ENCODE measurements around the gene CLPTM1L.
A peak's percentile ranks its signal among the peaks of the same experiment; 100 is the strongest.

The CLPTM1L gene, protein sequence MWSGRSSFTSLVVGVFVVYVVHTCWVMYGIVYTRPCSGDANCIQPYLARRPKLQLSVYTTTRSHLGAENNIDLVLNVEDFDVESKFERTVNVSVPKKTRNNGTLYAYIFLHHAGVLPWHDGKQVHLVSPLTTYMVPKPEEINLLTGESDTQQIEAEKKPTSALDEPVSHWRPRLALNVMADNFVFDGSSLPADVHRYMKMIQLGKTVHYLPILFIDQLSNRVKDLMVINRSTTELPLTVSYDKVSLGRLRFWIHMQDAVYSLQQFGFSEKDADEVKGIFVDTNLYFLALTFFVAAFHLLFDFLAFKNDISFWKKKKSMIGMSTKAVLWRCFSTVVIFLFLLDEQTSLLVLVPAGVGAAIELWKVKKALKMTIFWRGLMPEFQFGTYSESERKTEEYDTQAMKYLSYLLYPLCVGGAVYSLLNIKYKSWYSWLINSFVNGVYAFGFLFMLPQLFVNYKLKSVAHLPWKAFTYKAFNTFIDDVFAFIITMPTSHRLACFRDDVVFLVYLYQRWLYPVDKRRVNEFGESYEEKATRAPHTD

GRCh38 chr5:1344975-1345838, at the start of gene CLPTM1L:
CLPTM1L (minus strand) TSS chr5:1345099; CDS start chr5:1344841, 258 bp downstream.
- peak; percentile 49 for FAIRE-seq

GRCh38 chr5:1393571-1394501, 48.9 kb upstream of the CLPTM1L start:
- FAIRE-seq, result no peak
- no peak for DNase-seq (ENCODE audit: extremely low spot score, insufficient read length, low read depth)

More at GRCh38 chr5:1344975-1345838, at the start of gene CLPTM1L:
- peak; percentile 99 for DNase-seq (ENCODE audit: extremely low spot score, insufficient read length, low read depth)

DNA sequence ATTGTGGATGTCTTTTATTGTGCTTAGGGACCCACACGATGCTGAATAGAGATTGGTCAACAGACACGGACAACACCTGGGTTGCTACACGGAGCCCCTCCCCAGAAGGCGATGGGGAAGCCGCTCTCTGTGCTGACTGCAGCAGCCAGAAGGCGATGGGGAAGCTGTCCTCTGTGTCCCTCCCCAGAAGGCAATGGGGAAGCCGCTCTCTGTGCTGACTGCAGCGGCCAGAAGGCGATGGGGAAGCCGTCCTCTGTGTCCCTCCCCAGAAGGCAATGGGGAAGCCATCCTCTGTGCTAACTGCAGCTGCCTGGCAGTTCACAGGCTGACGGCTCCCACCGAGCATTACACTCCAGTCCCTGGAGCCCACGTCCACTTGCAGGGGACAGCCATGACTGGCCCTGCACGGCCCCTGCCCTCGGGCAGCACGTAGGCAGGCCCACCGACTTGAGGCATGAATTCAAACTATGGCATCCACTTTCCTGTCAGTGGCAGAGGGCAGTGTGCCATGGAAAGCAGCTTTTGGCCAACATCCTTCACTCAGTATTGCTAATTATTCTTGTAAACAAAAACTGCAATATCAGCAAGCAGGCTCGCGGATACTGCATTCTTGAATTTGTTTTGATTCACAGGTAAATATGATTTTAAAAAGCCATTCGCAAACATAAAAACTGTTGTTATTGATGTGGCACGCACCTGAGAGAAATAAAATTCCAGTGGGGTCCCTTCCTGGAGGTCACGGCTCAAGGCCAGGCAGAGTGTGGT, 48.1 kb upstream of the CLPTM1L start:
- FAIRE-seq (no peak), DNase-seq (ENCODE audit: extremely low spot score, insufficient read length, low read depth) (no peak)

- DNase-seq (ENCODE audit: extremely low spot score, insufficient read length, low read depth), result no peak
- no peak for FAIRE-seq
Measured at GRCh38 chr5:1392261-1392660, 47.4 kb upstream of the CLPTM1L start.

DNA sequence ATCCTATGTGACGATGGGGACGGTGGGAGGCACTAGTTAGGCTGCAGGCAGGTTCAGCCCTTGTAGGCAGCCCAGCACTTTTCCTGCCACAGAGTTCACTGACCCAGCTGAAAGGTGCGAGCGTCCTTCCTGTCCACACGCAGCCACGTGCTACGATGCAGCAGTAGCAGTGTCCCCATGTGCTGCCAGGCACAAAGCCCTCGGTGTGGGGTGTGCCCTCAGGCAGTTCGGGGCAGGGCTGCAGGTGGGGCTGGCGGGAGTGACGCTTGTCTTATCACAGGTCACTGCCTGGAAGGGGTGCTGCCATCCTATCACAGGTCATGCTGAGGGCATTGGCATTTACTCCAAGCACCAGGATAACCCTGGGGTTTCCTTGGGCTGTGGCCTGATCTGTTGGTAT, 46.8 kb upstream of the CLPTM1L start:
- FAIRE-seq (no peak), DNase-seq (ENCODE audit: extremely low spot score, insufficient read length, low read depth) (no peak)

DNA sequence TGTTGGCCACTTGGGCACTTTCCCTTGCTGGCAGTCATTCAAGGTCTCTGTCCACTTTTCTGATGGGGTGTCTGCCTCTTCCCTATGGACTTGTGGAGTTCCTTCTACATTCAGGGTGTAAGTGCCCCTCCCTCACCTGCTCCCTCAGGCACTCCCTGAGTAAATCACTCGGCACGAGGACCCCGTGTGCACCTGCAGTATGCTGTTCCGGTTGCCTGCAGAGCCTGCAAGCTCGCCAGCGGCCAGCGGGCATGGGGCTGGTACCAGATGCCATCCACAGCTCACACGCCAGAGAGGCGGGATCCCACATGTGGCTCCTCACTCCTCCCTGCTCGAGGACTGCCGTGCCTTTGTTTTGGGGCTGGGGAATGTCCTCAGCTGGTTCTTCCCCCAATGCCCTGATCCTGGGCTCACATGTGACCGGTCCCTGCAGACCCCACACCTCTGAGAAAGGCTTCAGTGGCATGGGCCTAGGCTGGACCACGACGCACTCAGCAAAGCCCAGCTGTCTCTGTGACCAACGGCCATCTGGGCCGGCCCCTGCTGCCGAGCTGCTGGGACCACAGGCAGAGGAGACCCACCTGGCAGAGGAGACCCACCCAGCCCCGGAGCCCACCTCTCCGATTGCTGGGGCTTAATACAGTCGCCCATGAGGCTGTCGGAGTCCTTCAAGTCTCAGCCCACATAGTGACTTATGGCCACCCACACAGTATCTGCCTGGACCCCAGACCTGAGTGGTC, 46.1 kb upstream of the CLPTM1L start:
- DNase-seq (ENCODE audit: extremely low spot score, insufficient read length, low read depth) (no peak), FAIRE-seq (no peak)

DNA sequence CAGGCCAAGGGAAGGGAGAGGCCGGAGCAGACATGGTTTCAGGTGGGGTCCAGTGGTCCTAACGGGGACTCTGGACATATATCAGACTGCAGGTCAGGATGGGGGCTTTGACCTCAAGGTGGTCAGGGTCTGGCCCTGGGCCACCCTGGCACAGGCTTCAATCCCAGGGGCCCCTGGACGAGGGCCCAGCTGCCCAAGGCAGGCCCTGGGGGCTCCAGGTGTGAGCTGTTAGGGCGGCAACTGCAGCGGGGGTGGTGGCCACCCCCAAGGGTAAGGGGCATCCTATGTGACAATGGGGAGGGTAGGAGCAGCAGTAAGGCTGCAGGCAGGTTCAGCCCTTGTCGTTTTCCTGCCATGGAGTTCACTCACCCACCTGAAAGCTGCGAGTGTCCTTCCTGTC, 45.4 kb upstream of the CLPTM1L start:
- DNase-seq (ENCODE audit: extremely low spot score, insufficient read length, low read depth), result no peak
- no peak for FAIRE-seq

DNA sequence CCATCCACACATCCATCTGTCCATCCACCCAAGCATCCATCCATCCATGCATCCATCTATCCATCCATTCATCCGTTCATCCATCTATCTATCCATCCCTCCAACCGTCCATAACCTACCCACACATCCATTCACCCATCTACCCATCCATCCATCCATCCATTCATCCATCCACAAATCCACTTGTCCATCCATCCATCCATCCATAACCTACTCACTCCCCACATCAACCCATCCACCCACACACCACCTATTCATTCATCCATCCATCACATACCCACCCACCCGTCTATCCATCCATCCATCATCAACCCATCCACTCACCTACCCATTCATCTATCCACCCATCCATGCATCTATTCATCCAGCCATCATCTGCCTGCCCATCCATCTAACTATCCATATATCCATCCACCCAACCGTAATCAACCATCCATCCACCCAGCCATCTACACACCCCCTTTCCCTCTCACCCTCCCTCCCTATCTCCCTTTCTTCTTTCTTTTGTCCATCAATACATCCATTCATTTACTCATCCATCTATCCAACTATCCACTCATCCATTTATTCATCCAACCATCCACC, 43.6 kb upstream of the CLPTM1L start:
- DNase-seq (ENCODE audit: extremely low spot score, insufficient read length, low read depth) (no peak), FAIRE-seq (no peak)

- no peak for FAIRE-seq
- no peak for DNase-seq (ENCODE audit: extremely low spot score, insufficient read length, low read depth)
Measured at GRCh38 chr5:1387876-1388275, 43.0 kb upstream of the CLPTM1L start.

GRCh38 chr5:1387059-1387755, 42.3 kb upstream of the CLPTM1L start:
- FAIRE-seq (no peak), DNase-seq (ENCODE audit: extremely low spot score, insufficient read length, low read depth) (no peak)

- FAIRE-seq, result peak; percentile 29
- DNase-seq (ENCODE audit: extremely low spot score, insufficient read length, low read depth), result peak; percentile 44
Measured at GRCh38 chr5:1386274-1386717, 41.4 kb upstream of the CLPTM1L start.

GRCh38 chr5:1385395-1386273, 40.7 kb upstream of the CLPTM1L start:
- DNase-seq (ENCODE audit: extremely low spot score, insufficient read length, low read depth), result peak; percentile 66
- peak; percentile 83 for FAIRE-seq

DNA sequence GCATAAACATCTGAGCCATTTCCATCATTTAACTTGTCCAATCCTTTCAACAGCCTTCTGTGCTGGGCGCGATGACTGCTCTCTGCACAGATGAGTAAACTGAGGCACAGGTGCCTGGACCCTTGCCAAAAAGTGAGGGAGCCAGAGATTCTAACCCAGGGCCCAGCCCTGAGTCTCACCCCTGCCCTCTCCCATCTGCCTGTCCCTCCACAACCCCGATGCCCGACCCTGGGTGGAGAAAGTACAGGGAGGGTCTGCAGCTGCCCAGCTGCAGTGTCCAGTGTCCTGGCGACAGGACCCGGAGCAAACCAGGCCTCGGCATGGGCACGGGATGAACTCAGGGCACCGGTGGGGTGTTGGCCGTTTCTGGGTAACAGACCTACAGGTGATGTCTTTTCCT, 39.6 kb upstream of the CLPTM1L start:
- DNase-seq (ENCODE audit: extremely low spot score, insufficient read length, low read depth) (no peak), FAIRE-seq (no peak)

GRCh38 chr5:1383886-1384401, 39.0 kb upstream of the CLPTM1L start:
- no peak for FAIRE-seq
- no peak for DNase-seq (ENCODE audit: extremely low spot score, insufficient read length, low read depth)

DNA sequence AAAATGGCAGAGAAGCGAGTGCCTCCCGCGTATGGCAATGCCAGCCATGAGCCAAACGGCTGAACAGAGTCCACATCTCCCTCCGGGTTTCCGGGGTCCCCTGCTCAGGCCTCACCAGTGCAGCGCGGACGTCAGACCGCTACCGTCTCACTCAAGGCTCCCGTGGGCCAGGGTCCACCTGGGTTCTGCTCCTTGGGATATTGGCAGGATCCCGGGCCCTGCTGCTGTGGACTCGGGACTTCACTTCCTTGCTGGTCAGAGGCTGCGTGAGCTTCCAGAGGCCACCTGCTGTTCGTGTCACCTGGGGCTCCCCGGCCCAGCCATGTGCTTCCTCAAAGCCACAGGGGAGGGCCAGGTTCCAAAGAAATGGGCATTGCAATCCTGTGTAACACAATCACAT, 38.4 kb upstream of the CLPTM1L start:
- FAIRE-seq, result no peak

DNA sequence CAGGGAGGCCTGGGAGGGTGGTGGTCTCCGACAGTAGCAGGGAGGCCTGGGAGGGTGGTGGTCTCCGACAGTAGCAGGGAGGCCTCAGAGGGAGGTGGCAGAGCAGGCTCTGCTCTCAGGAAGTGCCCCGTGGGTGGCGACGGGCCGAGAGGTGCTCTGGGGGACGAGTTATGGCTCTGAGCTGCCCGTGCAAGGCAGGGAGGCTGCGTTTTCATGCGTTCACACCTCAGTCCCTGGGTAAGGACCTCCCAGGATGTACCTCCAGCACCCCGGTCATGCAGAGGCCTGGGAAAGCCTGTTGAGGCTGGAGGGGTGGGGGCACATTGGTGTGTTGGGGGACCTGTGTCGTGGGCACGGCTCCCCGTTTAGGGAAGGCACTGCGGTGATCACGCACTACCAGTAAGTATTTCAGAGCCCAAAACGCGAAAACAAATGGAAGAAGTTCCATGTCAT, 37.4 kb upstream of the CLPTM1L start:
- no peak for FAIRE-seq
- DNase-seq (ENCODE audit: extremely low spot score, insufficient read length, low read depth), result no peak

More for the DNA sequence above, 38.4 kb upstream of the CLPTM1L start:
- DNase-seq (ENCODE audit: extremely low spot score, insufficient read length, low read depth), result no peak
